HCT116 (cell line): ENCODE results near the gene HMGCS2. TPM values are rescaled to one million over a fixed set of nuclear protein-coding genes. Genes with fewer than 3 reads are reported as not detected.

Experiments
- ATAC-seq: fragments of 200-7000 bp; cut with Tn5 transposase; 2 replicates; pipeline ENCODE4 v1.9.1; 2020; ENCODE audit warnings: mild to moderate bottlenecking, moderate library complexity
- BruUV-seq: library from RNA; stranded (reverse); fragments of 400-500 nt; replicated peaks from 2 replicates; lab custom pipeline; 2021; lab: Mats Ljungman, UMichigan
- CTCF ChIA-PET: fragments of 300-600 bp; sonication (Branson Sonifier 250); formaldehyde crosslinking; loops from one replicate; lab custom pipeline; 2021; ENCODE audit warnings: antibody characterized with exemption; lab: Charles Lee
- POLR2A ChIA-PET: fragments of 300-600, 350-600 bp; sonication (Branson Sonifier 250); formaldehyde crosslinking; loops from one replicate; lab custom pipeline; 2021; ENCODE audit warnings: antibody characterized with exemption; lab: Charles Lee
- RAD21 ChIA-PET, 2 experiments: fragments of 300-600 bp; sonication (Branson Sonifier 250); formaldehyde crosslinking; loops; one replicate each; lab custom pipeline; 2023; ENCODE audit warnings: low total read pairs in 2 of 2; ENCODE audit not compliant: uncharacterized antibody in 2 of 2, unreplicated experiment in 2 of 2, low non-redundant PET in 1 of 2; lab: Charles Lee
- DNase-seq: peaks from one replicate; pipeline ENCODE4 v3.0.0-alpha.2; 2010; ENCODE audit warnings: low read depth, low spot score
- H2AFZ ChIP-seq: fragments of 200-600 bp; shearing (Covaris generic), sonication (generic); 2 replicates; pipeline ENCODE4 v1.6.1; 2017; ENCODE audit warnings: low read depth, mixed run types, mixed read lengths, antibody characterized with exemption, low read length; ENCODE audit not compliant: poor library complexity, severe bottlenecking
- H3K27ac ChIP-seq: 2 replicates; pipeline ENCODE4 v1.5.1; 2012; ENCODE audit warnings: low read depth, low read length
- H3K27me3 ChIP-seq: fragments of 200-600 bp; sonication (generic); 2 replicates; pipeline ENCODE4 v1.6.1; 2016; ENCODE audit warnings: mixed run types, low read length, mixed read lengths; ENCODE audit not compliant: insufficient read depth
- H3K36me3 ChIP-seq, 2 experiments: fragments of 200-500 bp in 1 of 2; fragments of 200-600 bp in 1 of 2; sonication (Bioruptor generic) in 1 of 2; sonication (generic) in 1 of 2; 2 replicates each; pipeline versions ENCODE4 v1.5.1 to v1.6.1; 2014 to 2016; ENCODE audit warnings: low read length in 2 of 2, inconsistent platforms in 1 of 2, mixed read lengths in 1 of 2, mixed run types in 1 of 2; ENCODE audit not compliant: insufficient read depth in 2 of 2, control insufficient read depth in 1 of 2
- H3K4me1 ChIP-seq, 2 experiments: fragments of 200-600 bp in 1 of 2; sonication (generic) in 1 of 2; 2 replicates each; pipeline versions ENCODE4 v1.5.1 to v1.6.1; 2012 to 2017; ENCODE audit warnings: low read length in 2 of 2, inconsistent platforms in 1 of 2, mild to moderate bottlenecking in 1 of 2, mixed read lengths in 1 of 2, mixed run types in 1 of 2, moderate library complexity in 1 of 2; ENCODE audit not compliant: insufficient read depth in 2 of 2, control insufficient read depth in 1 of 2
- H3K4me2 ChIP-seq: fragments of 200-600 bp; sonication (generic); 2 replicates; pipeline ENCODE4 v1.6.1; 2017; ENCODE audit warnings: mixed run types, low read length, mixed read lengths
- H3K4me3 ChIP-seq, 2 experiments: fragments of 200-600 bp in 1 of 2; sonication (generic) in 1 of 2; replicated peaks in 1 of 2; 2 replicates each; pipeline ENCODE4 v1.5.1; 2011 to 2016; ENCODE audit warnings: low read length in 2 of 2, control low read depth in 1 of 2, low read depth in 1 of 2, mild to moderate bottlenecking in 1 of 2, mixed read lengths in 1 of 2, mixed run types in 1 of 2
- H3K79me2 ChIP-seq: fragments of 200-600 bp; sonication (generic); 2 replicates; pipeline ENCODE4 v1.6.1; 2017; ENCODE audit warnings: mild to moderate bottlenecking, mixed run types, low read length, moderate library complexity, mixed read lengths; ENCODE audit not compliant: insufficient read depth
- H3K9ac ChIP-seq: fragments of 200-600 bp; sonication (generic); 2 replicates; pipeline ENCODE4 v1.6.1; 2016; ENCODE audit warnings: low read length, mixed read lengths
- H3K9me2 ChIP-seq: fragments of 200-600 bp; sonication (generic), shearing (Covaris generic); 2 replicates; pipeline ENCODE4 v1.6.1; 2017; ENCODE audit warnings: mixed run types, mild to moderate bottlenecking, moderate library complexity; ENCODE audit not compliant: insufficient read depth
- H3K9me3 ChIP-seq, 2 experiments: fragments of 200-500 bp in 1 of 2; fragments of 200-600 bp in 1 of 2; sonication (Bioruptor generic) in 1 of 2; sonication (generic) in 1 of 2; 2 replicates each; pipeline ENCODE4 v1.6.1; 2014 to 2017; ENCODE audit warnings: low read length in 2 of 2, mixed read lengths in 2 of 2, inconsistent platforms in 1 of 2, low read depth in 1 of 2, mild to moderate bottlenecking in 1 of 2, mixed run types in 1 of 2, moderate library complexity in 1 of 2; ENCODE audit not compliant: control insufficient read depth in 1 of 2, insufficient read depth in 1 of 2
- H4K20me1 ChIP-seq: fragments of 200-600 bp; sonication (generic), shearing (Covaris generic); 2 replicates; pipeline ENCODE4 v1.6.1; 2017; ENCODE audit warnings: mixed run types, mild to moderate bottlenecking, moderate library complexity; ENCODE audit not compliant: insufficient read depth
- CBX3 ChIP-seq: IDR thresholded peaks from 2 replicates; pipeline ENCODE4 v1.6.1; 2012; ENCODE audit warnings: low read depth
- CEBPB ChIP-seq: IDR thresholded peaks from 2 replicates; pipeline ENCODE4 v1.6.1; 2012; ENCODE audit warnings: low read depth
- EZH2 ChIP-seq: fragments of 200-600 bp; sonication (generic); IDR thresholded peaks from 2 replicates; pipeline ENCODE4 v1.6.1; 2017; ENCODE audit warnings: antibody characterized with exemption, mixed run types
- EZH2phosphoT487 ChIP-seq: fragments of 200-600 bp; IDR thresholded peaks from 2 replicates; pipeline ENCODE4 v1.6.1; 2018; ENCODE audit warnings: antibody characterized with exemption, borderline replicate concordance
- FOSL1 ChIP-seq: IDR thresholded peaks from 2 replicates; pipeline ENCODE4 v1.6.1; 2012; ENCODE audit warnings: low read depth
- JUND ChIP-seq: IDR thresholded peaks from 2 replicates; pipeline ENCODE4 v1.6.1; 2012
- POLR2A ChIP-seq: IDR thresholded peaks from 2 replicates; pipeline ENCODE4 v1.7.0; 2011; ENCODE audit warnings: borderline replicate concordance; ENCODE audit not compliant: insufficient read depth, insufficient read length; ENCODE audit errors: extremely low read depth
- POLR2AphosphoS5 ChIP-seq: IDR thresholded peaks from 2 replicates; pipeline ENCODE4 v1.6.1; 2011; ENCODE audit warnings: mild to moderate bottlenecking, low read depth, low read length, moderate library complexity
- RAD21 ChIP-seq: IDR thresholded peaks from 2 replicates; pipeline ENCODE4 v1.6.1; 2012; ENCODE audit warnings: low read depth, mild to moderate bottlenecking
- SRF ChIP-seq: IDR thresholded peaks from 2 replicates; pipeline ENCODE4 v1.6.1; 2012; ENCODE audit warnings: low read depth
- YY1 ChIP-seq: IDR thresholded peaks from 2 replicates; pipeline ENCODE4 v1.6.1; 2011; ENCODE audit warnings: low read length, low read depth, moderate library complexity, mild to moderate bottlenecking; ENCODE audit not compliant: insufficient replicate concordance; ENCODE audit errors: extremely low read depth
- ZFX ChIP-seq: fragments of 450-650 bp; IDR thresholded peaks from 2 replicates; pipeline ENCODE4 v1.6.1; 2017
- intact Hi-C: fragments of 100-400 bp; cut with micrococcal nuclease; formaldehyde crosslinking; loops from 2 replicates; pipeline ENCODE4 v1.10.0; 2022
- total RNA-seq: library from RNA; stranded (reverse); gene quantifications from one replicate; pipeline ENCODE4 v1.2.1, GENCODE V29; 2021; ENCODE audit not compliant: unreplicated experiment
- TF ChIP-seq, protein P1 (sequence below): IDR thresholded peaks from 2 replicates; pipeline ENCODE4 v1.6.1; 2012; ENCODE audit warnings: low read depth
- TF ChIP-seq, protein P2 (sequence below): IDR thresholded peaks from 2 replicates; pipeline ENCODE4 v1.6.1; 2012
- TF ChIP-seq, protein P3 (sequence below), 3 experiments: fragments of 200-600 bp in 1 of 3; sonication (generic) in 1 of 3; IDR thresholded peaks in 2 of 3; conservative IDR thresholded peaks in 1 of 3; 2 replicates each; pipeline ENCODE4 v1.5.1; 2012 to 2017; ENCODE audit warnings: low read depth in 2 of 3, low read length in 2 of 3, antibody characterized with exemption in 1 of 3, borderline replicate concordance in 1 of 3, control low read depth in 1 of 3, mild to moderate bottlenecking in 1 of 3, mixed read lengths in 1 of 3, mixed run types in 1 of 3, moderate library complexity in 1 of 3; ENCODE audit not compliant: insufficient read depth in 1 of 3

The HMGCS2 gene
- total RNA-seq, 1 experiment from 2014 or later: 0.20 TPM

DNA sequence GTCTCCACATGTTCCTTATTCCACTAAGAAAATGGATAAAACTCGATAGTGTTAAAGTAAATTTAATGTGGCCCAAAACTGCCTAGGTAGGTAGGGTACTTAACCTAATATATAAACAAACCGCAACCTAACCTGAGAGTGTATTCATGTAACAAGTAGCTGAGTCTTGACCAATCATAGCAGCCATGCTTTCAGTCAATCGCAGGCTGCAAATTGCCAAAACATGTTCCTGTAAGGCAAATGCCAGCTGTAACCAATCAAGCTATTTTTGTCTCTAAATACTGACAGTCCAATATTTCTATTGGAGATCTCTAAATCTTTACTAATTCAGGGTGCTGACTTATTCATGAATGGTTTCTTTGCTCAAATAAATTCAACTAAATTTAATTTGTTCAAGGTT, 3.1 kb upstream of the HMGCS2 start (continued):
- TF ChIP-seq, protein P1, sequence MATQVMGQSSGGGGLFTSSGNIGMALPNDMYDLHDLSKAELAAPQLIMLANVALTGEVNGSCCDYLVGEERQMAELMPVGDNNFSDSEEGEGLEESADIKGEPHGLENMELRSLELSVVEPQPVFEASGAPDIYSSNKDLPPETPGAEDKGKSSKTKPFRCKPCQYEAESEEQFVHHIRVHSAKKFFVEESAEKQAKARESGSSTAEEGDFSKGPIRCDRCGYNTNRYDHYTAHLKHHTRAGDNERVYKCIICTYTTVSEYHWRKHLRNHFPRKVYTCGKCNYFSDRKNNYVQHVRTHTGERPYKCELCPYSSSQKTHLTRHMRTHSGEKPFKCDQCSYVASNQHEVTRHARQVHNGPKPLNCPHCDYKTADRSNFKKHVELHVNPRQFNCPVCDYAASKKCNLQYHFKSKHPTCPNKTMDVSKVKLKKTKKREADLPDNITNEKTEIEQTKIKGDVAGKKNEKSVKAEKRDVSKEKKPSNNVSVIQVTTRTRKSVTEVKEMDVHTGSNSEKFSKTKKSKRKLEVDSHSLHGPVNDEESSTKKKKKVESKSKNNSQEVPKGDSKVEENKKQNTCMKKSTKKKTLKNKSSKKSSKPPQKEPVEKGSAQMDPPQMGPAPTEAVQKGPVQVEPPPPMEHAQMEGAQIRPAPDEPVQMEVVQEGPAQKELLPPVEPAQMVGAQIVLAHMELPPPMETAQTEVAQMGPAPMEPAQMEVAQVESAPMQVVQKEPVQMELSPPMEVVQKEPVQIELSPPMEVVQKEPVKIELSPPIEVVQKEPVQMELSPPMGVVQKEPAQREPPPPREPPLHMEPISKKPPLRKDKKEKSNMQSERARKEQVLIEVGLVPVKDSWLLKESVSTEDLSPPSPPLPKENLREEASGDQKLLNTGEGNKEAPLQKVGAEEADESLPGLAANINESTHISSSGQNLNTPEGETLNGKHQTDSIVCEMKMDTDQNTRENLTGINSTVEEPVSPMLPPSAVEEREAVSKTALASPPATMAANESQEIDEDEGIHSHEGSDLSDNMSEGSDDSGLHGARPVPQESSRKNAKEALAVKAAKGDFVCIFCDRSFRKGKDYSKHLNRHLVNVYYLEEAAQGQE: no peak
- no peak for TF ChIP-seq EZH2
- TF ChIP-seq EZH2phosphoT487: no peak
- TF ChIP-seq, protein P2, sequence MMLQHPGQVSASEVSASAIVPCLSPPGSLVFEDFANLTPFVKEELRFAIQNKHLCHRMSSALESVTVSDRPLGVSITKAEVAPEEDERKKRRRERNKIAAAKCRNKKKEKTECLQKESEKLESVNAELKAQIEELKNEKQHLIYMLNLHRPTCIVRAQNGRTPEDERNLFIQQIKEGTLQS: no peak
- TF ChIP-seq JUND: no peak
- no peak for TF ChIP-seq RAD21

DNA sequence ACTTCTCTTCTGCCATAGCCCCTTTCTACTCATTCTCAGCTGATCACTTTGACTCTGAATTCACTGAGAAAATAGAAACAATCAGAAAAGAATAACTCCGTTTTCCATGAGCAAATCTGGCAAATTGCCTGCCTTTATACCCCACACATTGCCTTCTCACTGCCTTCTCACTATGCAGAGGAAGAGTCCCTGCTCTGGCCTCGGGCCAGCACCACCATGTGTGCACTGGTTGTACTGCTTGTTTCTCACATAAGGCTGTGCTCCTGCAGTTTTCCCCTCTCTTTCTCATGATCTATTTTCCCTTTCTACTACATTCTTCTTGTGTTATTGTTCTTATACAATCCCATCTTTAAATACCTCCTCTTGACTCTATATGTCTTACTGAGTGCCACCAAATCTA, 2.3 kb upstream of the HMGCS2 start:
- Histone ChIP-seq H3K9me2 (no peaks in the 10 kb centered on the region), H4K20me1 (no peaks in the 10 kb centered on the region), H3K27me3 (peaks cover 9% of the 10 kb centered on the region; the same call in 1 of the 2 replicates), H3K79me2 (no peaks in the 10 kb centered on the region), H3K9ac (no peak overlapping the region), H3K9me3 (no peaks in the 10 kb centered on the region), H3K27ac (no peak overlapping the region), H3K36me3 (no peaks in the 10 kb centered on the region), H3K4me1 (peaks cover 2 to 7% of the 10 kb centered on the region in 2 experiments; a peak in 2 of 4 replicates), H2AFZ (no peak overlapping the region), H3K4me3 (no peak overlapping the region), H3K4me2 (no peak overlapping the region)
- RAD21 ChIA-PET: no interaction called here
- DNase-seq (no peak), ATAC-seq (no peak)
- intact Hi-C loops: no loop called here
- TF ChIP-seq RAD21 (no peak), ZFX (no peak), SRF (no peak), POLR2A (no peak), CEBPB (no peak), EZH2 (no peak), JUND (no peak), CBX3 (no peak), FOSL1 (no peak), YY1 (no peak), POLR2AphosphoS5 (no peak)
- TF ChIP-seq, protein P3, sequence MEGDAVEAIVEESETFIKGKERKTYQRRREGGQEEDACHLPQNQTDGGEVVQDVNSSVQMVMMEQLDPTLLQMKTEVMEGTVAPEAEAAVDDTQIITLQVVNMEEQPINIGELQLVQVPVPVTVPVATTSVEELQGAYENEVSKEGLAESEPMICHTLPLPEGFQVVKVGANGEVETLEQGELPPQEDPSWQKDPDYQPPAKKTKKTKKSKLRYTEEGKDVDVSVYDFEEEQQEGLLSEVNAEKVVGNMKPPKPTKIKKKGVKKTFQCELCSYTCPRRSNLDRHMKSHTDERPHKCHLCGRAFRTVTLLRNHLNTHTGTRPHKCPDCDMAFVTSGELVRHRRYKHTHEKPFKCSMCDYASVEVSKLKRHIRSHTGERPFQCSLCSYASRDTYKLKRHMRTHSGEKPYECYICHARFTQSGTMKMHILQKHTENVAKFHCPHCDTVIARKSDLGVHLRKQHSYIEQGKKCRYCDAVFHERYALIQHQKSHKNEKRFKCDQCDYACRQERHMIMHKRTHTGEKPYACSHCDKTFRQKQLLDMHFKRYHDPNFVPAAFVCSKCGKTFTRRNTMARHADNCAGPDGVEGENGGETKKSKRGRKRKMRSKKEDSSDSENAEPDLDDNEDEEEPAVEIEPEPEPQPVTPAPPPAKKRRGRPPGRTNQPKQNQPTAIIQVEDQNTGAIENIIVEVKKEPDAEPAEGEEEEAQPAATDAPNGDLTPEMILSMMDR (IDR thresholded peaks at IDR 0.05 in 2 of 3, conservative IDR thresholded peaks at IDR 0.05 in 1 of 3; ENCODE audit: borderline replicate concordance in 1 of 3, insufficient read depth in 1 of 3, low read depth in 2 of 3, low read length in 2 of 3): no peak
- TF ChIP-seq, protein P2: no peak
- CTCF ChIA-PET: no interaction called here
- BruUV-seq: no TSS peak
- POLR2A ChIA-PET: no interaction called here
